Activated naive CD8-positive, alpha-beta T cell treated with anti-CD3 and anti-CD28 coated beads, Interleukin-2, amount 50 U/mL, for 24 hours (primary cell): ENCODE results near the gene EHBP1.

ENCODE experiments used
- ATAC-seq: fragments of 150-1000 bp; cut with Tn5 transposase; one replicate; pipeline ENCODE4 v1.10.0; 2021
- DNase-seq: peaks from one replicate; pipeline ENCODE4 v3.0.0; 2021
- H3K27ac Mint-ChIP-seq: one replicate; pipeline ENCODE4 v1.8.0; 2021; ENCODE audit warnings: mild to moderate bottlenecking, mixed read lengths
- H3K27me3 Mint-ChIP-seq: one replicate; pipeline ENCODE4 v1.8.0; 2021; ENCODE audit warnings: mixed read lengths
- H3K36me3 Mint-ChIP-seq: one replicate; pipeline ENCODE4 v1.8.0; 2021; ENCODE audit warnings: low read depth, mixed read lengths
- H3K4me1 Mint-ChIP-seq: one replicate; pipeline ENCODE4 v1.8.0; 2021; ENCODE audit warnings: mixed read lengths
- H3K4me3 Mint-ChIP-seq: one replicate; pipeline ENCODE4 v1.8.0; 2021; ENCODE audit warnings: mild to moderate bottlenecking, moderate library complexity, mixed read lengths
- H3K9me3 Mint-ChIP-seq: one replicate; pipeline ENCODE4 v1.8.0; 2021; ENCODE audit warnings: mixed read lengths

The EHBP1 gene

DNA sequence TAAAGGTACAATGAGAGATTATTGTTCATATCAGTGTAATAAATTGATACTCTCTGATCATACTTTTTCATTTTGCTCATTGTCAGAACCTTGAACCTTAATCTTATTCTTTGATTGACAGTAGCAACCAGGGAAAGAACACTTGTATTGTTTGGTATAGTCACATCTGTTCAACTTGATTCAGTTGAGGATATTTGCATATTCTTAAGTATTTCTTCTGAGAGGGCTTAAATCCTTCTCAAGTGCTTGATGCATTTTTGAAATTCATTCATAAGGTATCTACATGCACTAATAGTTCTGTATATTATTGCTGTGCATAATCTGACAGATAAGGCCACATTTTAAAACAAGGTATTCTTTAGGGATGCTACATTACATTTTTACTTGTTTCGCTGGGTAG lies 118.9 kb downstream of the EHBP1 start:
- Mint-ChIP-seq H3K4me3 (no peak overlapping the region), H3K36me3 (peaks cover 30% of the 10 kb centered on the region), H3K27me3 (no peaks in the 10 kb centered on the region), H3K27ac (no peak overlapping the region), H3K9me3 (no peaks in the 10 kb centered on the region), H3K4me1 (no peaks in the 10 kb centered on the region)
- ATAC-seq (no peak), DNase-seq (no peak)

DNA sequence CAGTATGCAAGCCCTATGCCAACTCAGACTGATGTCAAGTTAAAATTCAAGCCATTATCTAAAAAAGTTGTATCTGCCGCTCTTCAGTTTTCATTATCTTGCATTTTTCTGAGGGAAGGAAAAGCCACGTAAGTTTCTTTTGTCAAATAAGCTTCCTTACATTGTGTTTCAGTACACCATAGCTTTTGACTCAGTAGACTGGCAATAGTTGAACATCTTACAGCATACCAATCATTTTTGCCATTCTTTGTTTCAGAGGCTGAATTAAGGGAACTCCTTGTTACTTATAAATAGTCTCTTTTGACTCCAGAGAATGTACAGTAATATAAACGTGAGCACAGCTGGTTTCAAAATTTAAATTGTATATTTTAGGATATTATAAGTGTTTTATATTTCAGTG lies 120.6 kb downstream of the EHBP1 start:
- Mint-ChIP-seq H3K27ac (no peak overlapping the region), H3K36me3 (peaks cover 36% of the 10 kb centered on the region)

DNA sequence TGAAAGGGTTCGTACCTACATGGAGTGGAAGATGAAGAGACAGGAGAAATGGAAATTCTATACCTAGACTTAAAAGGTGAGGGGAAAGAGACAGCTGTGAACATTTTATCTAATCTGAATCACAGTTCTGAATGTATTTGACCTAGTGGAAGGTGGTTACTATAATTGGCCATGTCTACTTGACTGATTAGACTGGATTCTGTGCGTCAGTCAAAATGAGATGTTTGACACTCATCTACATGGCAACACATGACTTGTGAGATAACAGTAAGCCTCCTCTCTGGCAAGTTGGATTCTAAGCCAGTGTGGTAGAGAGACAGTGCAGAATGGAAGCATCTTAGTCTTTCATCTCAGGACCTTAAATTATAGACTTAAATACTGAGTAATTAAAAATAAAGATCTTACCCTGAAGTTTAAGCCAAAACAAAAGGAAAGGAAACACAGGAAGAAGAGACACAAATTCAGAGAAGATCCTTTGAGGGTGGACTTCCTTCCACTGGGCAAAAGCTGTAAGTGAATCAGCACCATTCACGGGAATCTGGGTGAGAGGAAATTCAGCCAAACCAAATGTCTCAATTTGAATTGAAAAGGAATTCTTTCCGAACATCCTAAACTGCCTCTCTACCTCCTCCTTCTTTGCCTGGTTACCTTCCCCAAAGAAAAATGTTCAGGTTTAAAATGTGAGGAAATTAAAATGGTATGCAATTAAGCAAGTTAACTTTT lies 121.6 kb downstream of the EHBP1 start:
- Mint-ChIP-seq H3K36me3 (peaks cover 41% of the 10 kb centered on the region), H3K27ac (no peak overlapping the region), H3K4me3 (no peak overlapping the region), H3K27me3 (no peaks in the 10 kb centered on the region), H3K9me3 (peaks cover 5% of the 10 kb centered on the region), H3K4me1 (peaks cover 4% of the 10 kb centered on the region)
- DNase-seq (no peak), ATAC-seq (no peak)

More for the DNA sequence above, 120.6 kb downstream of the EHBP1 start:
- Mint-ChIP-seq H3K4me1 (no peaks in the 10 kb centered on the region), H3K9me3 (no peaks in the 10 kb centered on the region), H3K27me3 (no peaks in the 10 kb centered on the region), H3K4me3 (no peak overlapping the region)
- DNase-seq (no peak), ATAC-seq (no peak)

DNA sequence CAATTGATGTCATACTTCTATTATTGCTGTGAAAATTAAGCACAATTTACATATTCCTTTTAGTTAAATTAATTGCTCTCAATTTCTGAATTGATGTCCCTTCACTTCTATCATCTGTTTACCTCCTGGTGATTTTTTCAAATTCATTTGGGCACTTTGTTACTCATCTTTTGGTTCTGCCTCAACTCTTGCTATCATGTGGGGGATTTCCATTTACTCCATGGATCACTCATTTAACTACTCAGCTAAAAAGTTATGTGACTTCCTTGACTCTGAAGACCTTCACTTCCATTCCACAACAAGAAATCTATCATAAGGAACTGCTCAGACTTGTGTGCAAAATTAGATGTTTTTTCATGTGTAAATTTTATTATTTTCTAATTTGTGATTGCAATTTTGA lies 126.2 kb downstream of the EHBP1 start:
- Mint-ChIP-seq H3K9me3 (peaks cover 9% of the 10 kb centered on the region), H3K27me3 (no peaks in the 10 kb centered on the region), H3K4me1 (peaks cover 4% of the 10 kb centered on the region), H3K36me3 (peaks cover 47% of the 10 kb centered on the region), H3K4me3 (no peak overlapping the region), H3K27ac (peak overlapping the region; percentile 17)
- DNase-seq (no peak), ATAC-seq (no peak)

DNA sequence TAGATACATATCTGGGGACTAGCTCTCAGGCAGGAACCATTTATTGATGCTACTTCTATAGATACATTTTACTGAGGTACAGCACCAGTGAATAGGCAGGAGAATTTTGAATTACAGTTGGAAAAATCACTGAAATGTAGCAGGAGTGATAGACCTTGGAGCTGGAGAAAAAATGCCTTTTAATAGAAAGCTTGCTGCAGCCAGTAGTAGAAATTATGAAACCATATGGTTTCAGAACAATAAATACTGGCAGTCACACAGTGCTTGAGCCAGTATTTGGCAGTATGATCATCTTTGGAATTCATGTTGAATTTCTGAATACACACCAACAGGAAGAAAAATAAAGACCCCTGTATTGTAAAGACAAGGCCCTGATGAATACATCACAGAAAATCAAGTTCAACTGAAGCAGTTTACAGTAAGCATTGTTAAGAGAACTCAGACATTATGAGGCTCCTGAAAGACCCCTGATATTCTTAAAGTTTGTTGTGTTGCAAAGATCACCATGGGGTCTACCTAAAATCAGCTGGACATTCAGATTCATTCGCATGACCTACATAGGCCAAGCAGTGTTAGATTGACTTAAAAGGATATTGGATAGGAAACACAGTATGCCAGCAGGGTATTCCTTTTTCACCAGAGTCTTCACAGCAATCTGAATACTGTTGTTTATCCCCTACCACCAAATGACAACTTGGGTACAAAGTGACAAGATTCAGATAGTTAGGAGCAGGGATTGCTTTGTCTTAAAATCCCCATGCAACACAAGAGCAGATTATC lies 139.0 kb downstream of the EHBP1 start:
- Mint-ChIP-seq H3K27me3 (no peaks in the 10 kb centered on the region), H3K4me1 (no peaks in the 10 kb centered on the region), H3K27ac (no peak overlapping the region), H3K4me3 (no peak overlapping the region), H3K9me3 (peaks cover 23% of the 10 kb centered on the region), H3K36me3 (peaks cover 18% of the 10 kb centered on the region)
- no peak for ATAC-seq
- no peak for DNase-seq

DNA sequence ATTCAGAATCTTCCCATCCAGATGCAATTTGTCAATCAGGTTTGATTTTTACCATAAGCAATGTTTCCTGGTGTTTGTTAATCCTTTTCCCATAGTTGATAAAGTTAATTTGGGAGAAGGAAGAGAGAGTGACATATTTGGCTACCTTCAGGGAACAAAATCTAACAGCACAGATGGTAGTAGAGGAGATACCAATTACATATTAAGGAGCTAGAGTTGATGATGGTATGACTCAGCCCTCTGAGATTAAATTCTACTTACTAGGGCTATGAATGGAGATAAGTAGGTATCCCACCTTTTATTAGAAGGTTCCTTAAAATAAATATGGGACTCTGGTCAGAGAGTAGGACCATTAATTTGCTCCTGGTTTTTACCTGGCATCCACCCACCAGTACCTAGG lies 139.7 kb downstream of the EHBP1 start:
- H3K27me3 Mint-ChIP-seq, result no peaks in the 10 kb centered on the region
- ATAC-seq (no peak), DNase-seq (no peak)
- H3K4me3 Mint-ChIP-seq, result no peak overlapping the region
- no peak overlapping the region for H3K27ac Mint-ChIP-seq
- peaks cover 18% of the 10 kb centered on the region for H3K36me3 Mint-ChIP-seq
- H3K4me1 Mint-ChIP-seq, result no peaks in the 10 kb centered on the region
- peaks cover 23% of the 10 kb centered on the region for H3K9me3 Mint-ChIP-seq

DNA sequence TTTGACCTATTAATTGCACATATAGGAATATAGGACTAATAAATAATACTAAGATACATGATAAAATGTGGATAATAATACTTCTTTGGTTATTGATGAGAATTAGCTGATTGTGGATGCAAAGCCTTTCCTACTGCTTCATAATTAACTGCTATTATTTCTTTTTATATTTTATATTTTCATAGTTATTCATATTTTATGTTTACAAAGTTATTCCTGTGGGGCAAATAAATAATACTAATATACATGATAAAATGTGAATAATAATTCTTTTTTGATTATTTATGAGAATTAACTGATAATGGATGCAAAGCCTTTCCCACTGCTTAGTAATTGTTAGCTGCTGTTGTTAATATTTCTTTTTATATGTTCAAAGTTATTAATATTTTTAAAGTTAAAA lies 146.7 kb downstream of the EHBP1 start:
- no peak for ATAC-seq
- H3K4me1 Mint-ChIP-seq, result no peaks in the 10 kb centered on the region
- H3K9me3 Mint-ChIP-seq, result peaks cover 9% of the 10 kb centered on the region
- no peaks in the 10 kb centered on the region for H3K27me3 Mint-ChIP-seq
- no peak overlapping the region for H3K4me3 Mint-ChIP-seq
- H3K27ac Mint-ChIP-seq, result no peak overlapping the region
- no peak for DNase-seq
- peaks cover 10% of the 10 kb centered on the region for H3K36me3 Mint-ChIP-seq

DNA sequence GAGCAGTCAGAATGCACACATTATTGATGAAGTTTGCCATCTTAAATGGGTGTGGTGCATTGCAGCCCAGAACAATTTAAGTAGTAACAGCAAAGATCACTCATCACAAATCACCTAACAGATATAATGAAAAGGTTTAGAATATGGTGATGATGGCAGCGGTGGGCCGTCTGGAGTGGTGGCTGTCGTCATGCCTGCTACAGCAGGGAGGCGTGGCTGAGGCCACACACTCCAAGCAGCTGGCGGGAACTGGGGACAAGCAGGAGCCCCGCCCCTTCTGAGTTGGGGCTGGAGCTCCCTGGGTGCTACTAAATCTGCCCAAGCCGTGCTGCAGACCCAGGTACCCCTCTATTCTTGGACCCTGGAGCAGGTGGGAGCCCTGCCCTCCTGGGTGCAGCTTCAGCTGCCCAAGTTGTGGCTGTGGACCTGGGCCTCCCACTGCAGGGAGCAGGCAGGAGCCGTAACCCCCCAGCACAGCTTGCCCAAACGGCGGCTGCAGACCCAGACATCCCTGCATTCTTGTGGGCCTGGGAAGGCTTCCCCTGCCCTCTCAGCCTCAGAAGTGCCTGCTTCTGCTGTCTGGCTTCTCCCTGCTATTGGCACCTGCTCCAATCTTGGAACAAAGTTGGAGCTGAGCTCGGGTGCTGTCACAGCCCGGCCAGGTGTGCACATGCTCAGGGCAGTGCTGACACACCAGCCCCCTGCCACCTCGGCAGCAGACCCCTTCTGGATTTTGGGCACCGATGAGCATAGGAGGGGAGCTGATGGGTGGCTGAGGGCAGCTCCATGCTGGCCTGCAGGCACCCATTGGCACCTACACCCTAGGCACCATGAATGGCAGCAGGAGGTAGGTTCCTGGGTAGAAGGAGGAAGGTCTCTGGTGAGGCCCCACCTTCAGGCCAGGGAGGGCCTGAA lies 149.3 kb downstream of the EHBP1 start:
- DNase-seq, result no peak
- Mint-ChIP-seq H3K9me3 (peaks cover 3% of the 10 kb centered on the region), H3K27me3 (no peaks in the 10 kb centered on the region), H3K4me1 (no peaks in the 10 kb centered on the region), H3K4me3 (no peak overlapping the region), H3K27ac (no peak overlapping the region), H3K36me3 (peaks cover 8% of the 10 kb centered on the region)
- ATAC-seq, result no peak

DNA sequence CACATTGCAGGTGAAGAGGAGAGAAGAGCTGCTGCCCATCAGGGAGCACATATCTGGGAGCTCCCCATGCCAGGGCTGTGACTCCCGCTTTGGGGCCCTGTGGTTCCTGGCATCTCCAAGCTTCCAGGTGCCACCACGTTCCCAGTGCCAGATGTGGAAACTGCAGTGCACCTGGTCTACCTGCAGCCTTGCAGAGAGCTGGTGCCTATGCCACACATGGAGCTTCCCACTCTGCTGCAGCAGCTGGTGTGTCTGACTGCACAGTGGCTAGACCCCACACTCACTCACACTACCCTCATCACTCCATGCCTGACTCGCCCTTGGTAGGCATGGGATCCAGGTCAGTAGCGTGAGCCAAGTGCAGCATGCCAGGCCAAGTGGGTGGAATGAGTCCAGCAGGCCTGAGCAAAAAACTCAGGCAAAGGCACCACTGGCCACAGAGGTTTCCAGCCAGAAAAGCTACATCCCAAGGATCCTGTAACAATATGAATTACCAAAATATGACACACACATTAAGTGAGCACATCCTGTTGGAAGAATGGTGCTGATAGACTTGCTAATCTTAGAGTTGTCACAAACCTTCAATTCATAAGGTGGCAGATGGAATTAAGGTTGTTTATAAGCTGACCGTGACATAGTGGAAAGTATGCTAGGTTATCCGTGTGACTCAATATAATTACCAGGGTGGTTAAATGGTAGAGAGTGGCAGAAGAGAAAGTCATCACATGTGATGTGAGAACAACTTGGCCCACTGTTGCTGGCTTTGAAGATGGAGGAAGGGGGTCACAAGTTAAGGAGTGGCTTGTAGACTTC lies 150.9 kb downstream of the EHBP1 start:
- peaks cover 3% of the 10 kb centered on the region for H3K9me3 Mint-ChIP-seq
- H3K27me3 Mint-ChIP-seq, result no peaks in the 10 kb centered on the region
- H3K27ac Mint-ChIP-seq, result peak overlapping the region; percentile 5
- no peak overlapping the region for H3K4me3 Mint-ChIP-seq
- peaks cover 9% of the 10 kb centered on the region for H3K36me3 Mint-ChIP-seq
- DNase-seq (no peak), ATAC-seq (peak; percentile 52)
- no peaks in the 10 kb centered on the region for H3K4me1 Mint-ChIP-seq

DNA sequence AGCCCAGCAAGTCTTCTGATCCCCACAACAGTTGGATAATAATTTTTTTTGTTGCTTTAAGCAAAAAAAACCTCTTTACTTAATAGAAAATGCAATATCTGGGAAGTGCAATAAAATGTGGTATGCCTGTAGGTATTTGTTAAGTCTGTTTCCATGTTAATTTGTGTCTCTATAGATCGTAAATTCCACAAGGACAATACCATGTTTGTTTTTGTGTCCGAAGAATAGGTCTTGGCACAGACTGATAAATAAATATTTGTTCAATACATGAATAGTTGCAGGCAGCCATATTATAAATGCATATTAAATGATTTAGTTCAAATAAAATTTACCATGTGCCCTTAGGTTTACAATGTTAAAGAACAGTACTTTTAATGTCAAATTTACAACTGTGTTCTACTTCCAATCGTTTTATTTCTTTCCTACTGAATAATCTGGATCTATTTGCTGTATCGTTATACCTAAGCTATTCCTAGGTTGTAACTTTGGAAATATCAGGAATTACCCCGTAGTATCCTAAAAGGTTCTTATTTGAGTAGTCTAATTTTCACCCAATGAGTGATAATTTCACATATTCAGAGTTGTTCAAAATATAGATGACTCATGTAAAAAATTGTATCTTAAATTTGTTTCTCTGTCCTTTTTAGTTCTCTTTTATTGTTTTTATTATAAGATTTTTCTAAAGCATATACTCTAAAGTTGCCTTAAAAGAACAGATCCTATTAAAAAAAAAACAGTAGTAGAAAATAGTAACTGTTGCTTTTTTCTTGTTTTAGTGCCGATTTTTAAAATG lies 151.8 kb downstream of the EHBP1 start:
- no peak overlapping the region for H3K27ac Mint-ChIP-seq
- H3K27me3 Mint-ChIP-seq, result no peaks in the 10 kb centered on the region
- H3K9me3 Mint-ChIP-seq, result peaks cover 3% of the 10 kb centered on the region
- ATAC-seq (no peak), DNase-seq (no peak)
- H3K4me1 Mint-ChIP-seq, result no peaks in the 10 kb centered on the region
- H3K36me3 Mint-ChIP-seq, result peaks cover 11% of the 10 kb centered on the region
- no peak overlapping the region for H3K4me3 Mint-ChIP-seq

DNA sequence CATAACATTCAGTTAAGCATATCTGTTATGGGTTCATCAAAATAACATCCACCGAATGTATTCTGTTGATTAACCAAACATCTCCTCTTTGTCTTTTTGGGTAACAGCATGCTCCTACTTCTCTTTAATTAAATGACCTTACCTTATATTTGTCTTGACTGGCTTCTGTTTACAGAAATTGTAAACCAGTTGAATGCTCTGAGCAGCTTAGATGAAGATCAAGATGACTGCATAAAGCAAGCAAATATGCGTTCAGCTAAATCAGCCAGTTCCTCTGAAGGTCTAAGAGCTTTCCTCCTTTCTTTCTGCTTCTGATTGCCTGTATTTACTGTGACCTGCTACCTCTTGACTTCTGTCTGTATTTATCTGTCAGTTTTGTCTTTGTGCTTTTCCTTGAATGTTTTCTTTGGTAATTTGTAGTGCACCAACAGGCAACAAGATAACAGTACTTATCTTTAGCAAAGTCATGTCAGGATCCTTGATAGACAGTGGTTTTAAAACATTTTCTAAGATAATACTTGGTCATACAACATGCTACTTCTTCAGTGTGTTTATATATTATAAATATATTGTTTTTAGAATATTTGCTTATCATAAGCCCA lies 152.8 kb downstream of the EHBP1 start:
- Mint-ChIP-seq H3K4me3 (no peak overlapping the region), H3K27me3 (no peaks in the 10 kb centered on the region), H3K27ac (no peak overlapping the region), H3K9me3 (peaks cover 3% of the 10 kb centered on the region), H3K4me1 (no peaks in the 10 kb centered on the region), H3K36me3 (peaks cover 10% of the 10 kb centered on the region)
- DNase-seq, result no peak
- ATAC-seq, result no peak

DNA sequence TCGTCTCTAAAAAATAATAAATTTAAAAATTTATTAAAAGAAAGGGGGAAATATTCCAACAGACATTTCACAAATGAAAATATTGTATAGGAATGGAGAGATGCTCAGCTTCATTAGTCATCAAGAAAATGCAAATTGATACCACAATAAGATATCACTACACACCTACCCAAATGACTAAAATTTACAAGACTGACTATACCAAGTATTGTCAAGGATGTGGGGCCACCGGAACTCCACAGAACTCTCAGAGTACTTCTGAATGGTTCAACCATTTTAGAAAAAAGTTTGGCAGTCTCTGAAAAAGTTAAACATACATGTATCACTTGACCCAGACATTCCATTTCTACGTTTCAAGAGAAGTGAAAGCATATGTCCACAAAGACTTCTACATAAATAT lies 163.4 kb downstream of the EHBP1 start:
- DNase-seq (no peak), ATAC-seq (no peak)
- Mint-ChIP-seq H3K9me3 (peaks cover 27% of the 10 kb centered on the region), H3K27ac (no peak overlapping the region), H3K4me3 (no peak overlapping the region), H3K27me3 (no peaks in the 10 kb centered on the region), H3K36me3 (peaks cover 60% of the 10 kb centered on the region), H3K4me1 (no peaks in the 10 kb centered on the region)

DNA sequence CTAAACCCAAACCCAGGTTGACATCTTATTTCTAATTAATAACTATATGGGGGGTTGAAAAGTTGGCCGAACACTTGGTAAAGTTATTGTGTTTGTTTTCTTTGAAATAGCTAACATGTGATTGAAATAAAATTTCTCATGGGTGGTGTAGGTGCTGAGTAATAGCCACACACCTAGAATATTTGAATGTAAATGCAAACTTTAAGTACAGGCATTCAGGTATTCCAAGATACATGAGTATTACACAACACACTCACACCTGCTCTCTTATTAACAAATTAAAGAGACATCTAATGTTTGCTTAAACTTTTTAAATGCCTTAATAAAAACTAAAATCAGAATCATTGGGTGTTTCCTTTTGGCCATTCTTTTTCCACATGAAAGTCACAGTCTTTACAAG lies 165.5 kb downstream of the EHBP1 start:
- Mint-ChIP-seq H3K27ac (no peak overlapping the region), H3K4me3 (no peak overlapping the region), H3K27me3 (no peaks in the 10 kb centered on the region), H3K4me1 (no peaks in the 10 kb centered on the region), H3K9me3 (peaks cover 40% of the 10 kb centered on the region), H3K36me3 (peaks cover 62% of the 10 kb centered on the region)
- DNase-seq, result no peak
- no peak for ATAC-seq
